Measurements from ENCODE around the gene ETS1.

DNA sequence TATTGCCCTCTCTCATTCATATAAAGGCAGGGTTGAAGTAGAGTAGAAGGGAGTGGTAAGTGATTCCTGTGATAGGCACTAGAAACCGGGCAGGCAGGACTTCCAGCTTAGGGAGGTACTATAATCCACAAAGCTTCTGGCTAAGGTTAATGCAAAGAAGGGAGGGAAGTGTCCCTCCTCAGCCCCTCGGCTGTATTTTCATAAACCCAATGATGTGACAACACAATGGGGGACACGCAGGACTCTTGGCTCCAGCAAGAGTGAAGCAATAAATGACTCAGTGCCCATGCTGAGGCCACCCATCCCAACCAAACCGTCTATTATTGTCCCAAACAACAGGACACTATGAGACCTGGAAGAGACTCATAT is 90.7 kb downstream of the ETS1 start:
- TF ChIP-seq POLR2A (IDR thresholded peaks at IDR 0.05), result no peak
- TF ChIP-seq, protein P1, sequence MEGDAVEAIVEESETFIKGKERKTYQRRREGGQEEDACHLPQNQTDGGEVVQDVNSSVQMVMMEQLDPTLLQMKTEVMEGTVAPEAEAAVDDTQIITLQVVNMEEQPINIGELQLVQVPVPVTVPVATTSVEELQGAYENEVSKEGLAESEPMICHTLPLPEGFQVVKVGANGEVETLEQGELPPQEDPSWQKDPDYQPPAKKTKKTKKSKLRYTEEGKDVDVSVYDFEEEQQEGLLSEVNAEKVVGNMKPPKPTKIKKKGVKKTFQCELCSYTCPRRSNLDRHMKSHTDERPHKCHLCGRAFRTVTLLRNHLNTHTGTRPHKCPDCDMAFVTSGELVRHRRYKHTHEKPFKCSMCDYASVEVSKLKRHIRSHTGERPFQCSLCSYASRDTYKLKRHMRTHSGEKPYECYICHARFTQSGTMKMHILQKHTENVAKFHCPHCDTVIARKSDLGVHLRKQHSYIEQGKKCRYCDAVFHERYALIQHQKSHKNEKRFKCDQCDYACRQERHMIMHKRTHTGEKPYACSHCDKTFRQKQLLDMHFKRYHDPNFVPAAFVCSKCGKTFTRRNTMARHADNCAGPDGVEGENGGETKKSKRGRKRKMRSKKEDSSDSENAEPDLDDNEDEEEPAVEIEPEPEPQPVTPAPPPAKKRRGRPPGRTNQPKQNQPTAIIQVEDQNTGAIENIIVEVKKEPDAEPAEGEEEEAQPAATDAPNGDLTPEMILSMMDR (IDR thresholded peaks at IDR 0.05 in 4 of 5, conservative IDR thresholded peaks at IDR 0.05 in 1 of 5), result no peak

All from gastrocnemius medialis (tissue), 4 donors.